Transverse colon (tissue), 4 donors: ENCODE data around the gene RPL13A. TPM values are rescaled to one million over a fixed set of nuclear protein-coding genes. Genes with fewer than 3 reads are reported as not detected.
A peak's percentile ranks its signal among the peaks of the same experiment; 100 is the strongest.
"Not testable (repeated sequence)": the region's sequence is repeated elsewhere in the genome, so short reads cannot be mapped to it uniquely, and the experiment has no call there.

Source experiments
- DNase-seq: peaks from one replicate; pipeline ENCODE4 v3.0.0-alpha.2; 2019
- H3K27ac ChIP-seq, 4 donors: fragments of 200-600 bp; sonication (generic); 2 replicates each; pipeline ENCODE4 v1.5.1; 2016 to 2018; ENCODE audit warnings: inconsistent platforms in 4 of 4
- H3K27me3 ChIP-seq: fragments of 200-600 bp; sonication (generic); 2 replicates; pipeline ENCODE4 v1.5.1; 2017; ENCODE audit warnings: inconsistent platforms
- H3K36me3 ChIP-seq, 4 donors: fragments of 200-600 bp; sonication (generic); 2 replicates each; pipeline ENCODE4 v1.5.1; 2017 to 2019; ENCODE audit warnings: inconsistent platforms in 4 of 4
- H3K4me1 ChIP-seq, 4 donors: fragments of 200-600 bp; sonication (generic); 2 replicates each; pipeline ENCODE4 v1.5.1; 2017 to 2020; ENCODE audit warnings: inconsistent platforms in 4 of 4
- H3K4me3 ChIP-seq, 4 donors: fragments of 200-600 bp; sonication (generic); 1 replicate in 1 of 4; 2 replicates in 3 of 4; pipeline versions ENCODE4 v1.5.1 to v1.6.1; 2017 to 2019; ENCODE audit warnings: inconsistent platforms in 4 of 4
- H3K9me3 ChIP-seq, 2 donors: fragments of 200-600 bp; sonication (generic); 2 replicates each; pipeline ENCODE4 v1.5.1; 2017 to 2019; ENCODE audit warnings: inconsistent platforms in 2 of 2
- EP300 ChIP-seq: sonication (generic); formaldehyde crosslinking; IDR thresholded peaks from one replicate; pipeline ENCODE4 v1.6.1; 2017; ENCODE audit warnings: antibody characterized with exemption, low read depth
- POLR2A ChIP-seq: fragments of 450-650 bp; IDR thresholded peaks from one replicate; pipeline ENCODE4 v1.6.1; 2016; ENCODE audit warnings: antibody characterized with exemption, mild to moderate bottlenecking, moderate library complexity
- POLR2AphosphoS5 ChIP-seq, 3 donors: sonication (generic); formaldehyde crosslinking; IDR thresholded peaks; one replicate each; pipeline ENCODE4 v1.6.1; 2016; ENCODE audit warnings: antibody characterized with exemption in 3 of 3
- WGBS, 2 donors: methylation state at CpG; one replicate each; pipeline ENCODE4 v1.1.5; 2018; ENCODE audit warnings: low coverage in 1 of 2; 5-methylcytosine and 5-hydroxymethylcytosine counted together
- in situ Hi-C, 4 donors: fragments of 200-750 bp; cut with MboI; loops; one replicate each; pipeline versions ENCODE4 v1.15.0 to v1.15.1; 2017; ENCODE audit warnings: low sequenced_read_pairs in 3 of 4, low pct_ligation_motif_present in 1 of 4, low pct_unique_long_range_greater_than_20kb in 1 of 4
- intact Hi-C: fragments of 100-400 bp; cut with DNase I; formaldehyde crosslinking; loops from one replicate; pipeline ENCODE4 v1.15.1; 2023; ENCODE audit warnings: low total_unique reads
- total RNA-seq, 4 donors: library from RNA; depleted of rRNA; stranded (reverse); fragments of >200 nt; gene quantifications; one replicate each; pipeline ENCODE4 v1.1.0, GENCODE V29; 2016
- TF ChIP-seq, protein P1 (sequence below), 5 experiments: fragments of 200-600 bp in 3 of 5; fragments of 450-650 bp in 2 of 5; sonication (generic) in 3 of 5; IDR thresholded peaks; 1 replicate in 2 of 5; 2 replicates in 3 of 5; pipeline ENCODE4 v1.5.1; 2016 to 2017; ENCODE audit warnings: antibody characterized with exemption in 5 of 5, inconsistent platforms in 3 of 5, mild to moderate bottlenecking in 2 of 5, moderate library complexity in 1 of 5

RPL13A gene
- total RNA-seq, 4 donors from 2014 or later, result 1,219 to 2,956 (median 2,884) TPM

DNA sequence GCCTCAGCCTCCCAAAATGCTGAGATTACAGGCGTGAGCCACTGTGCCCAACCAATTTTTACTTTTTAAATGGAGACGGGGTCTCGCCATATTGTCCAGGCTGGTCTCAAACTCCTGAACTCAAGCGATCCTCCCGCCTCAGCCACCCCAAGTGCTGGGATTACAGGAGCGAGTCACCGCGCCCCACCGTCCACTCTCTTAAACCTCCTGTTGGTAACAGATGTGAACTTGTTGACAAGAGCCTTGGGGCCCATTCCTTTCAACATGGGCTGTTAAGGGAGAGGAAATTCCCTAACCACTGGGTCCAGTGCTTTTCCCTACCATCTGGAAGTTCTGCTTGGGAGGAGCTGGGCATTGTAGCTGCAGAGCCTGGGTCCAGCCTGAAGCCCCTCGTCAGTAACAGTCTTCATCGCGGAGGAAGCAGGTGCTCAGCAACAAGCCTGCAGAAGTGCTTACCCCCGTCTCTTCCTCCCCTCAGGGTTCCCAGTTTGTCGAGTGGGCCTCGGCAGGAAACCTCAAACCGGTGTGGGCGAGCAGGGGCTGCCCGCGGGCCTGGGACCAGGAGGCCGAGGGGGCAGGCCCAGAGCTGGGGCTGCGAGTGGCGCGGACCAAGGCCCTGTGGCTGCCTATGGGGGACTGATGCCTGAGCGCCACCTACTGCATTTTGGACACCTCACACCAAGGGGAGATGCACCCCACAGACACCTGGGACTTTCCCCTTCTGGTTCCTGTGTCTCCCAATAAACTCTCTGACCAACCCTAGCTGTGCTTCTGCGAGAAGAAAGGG, 17.4 kb upstream of the RPL13A start:
- peak overlapping the region; percentile 32 to 69 (median 60) for H3K27ac ChIP-seq
- in situ Hi-C loops (no loop called here), intact Hi-C loops (loop anchor here (10.0 kb wide), 1 partner anchor 215 kb away; the partner anchor contains the start of gene ADM5)
- no peak overlapping the region for H3K4me3 ChIP-seq
- H3K4me1 ChIP-seq, result peaks cover 8 to 31% (median 14%) of the 10 kb centered on the region in 4 donors
- peaks cover 0 to 8% (median 0%) of the 10 kb centered on the region in 4 donors for H3K36me3 ChIP-seq
- H3K9me3 ChIP-seq, result no peaks in the 10 kb centered on the region
- no peak for TF ChIP-seq EP300
- TF ChIP-seq, protein P1, sequence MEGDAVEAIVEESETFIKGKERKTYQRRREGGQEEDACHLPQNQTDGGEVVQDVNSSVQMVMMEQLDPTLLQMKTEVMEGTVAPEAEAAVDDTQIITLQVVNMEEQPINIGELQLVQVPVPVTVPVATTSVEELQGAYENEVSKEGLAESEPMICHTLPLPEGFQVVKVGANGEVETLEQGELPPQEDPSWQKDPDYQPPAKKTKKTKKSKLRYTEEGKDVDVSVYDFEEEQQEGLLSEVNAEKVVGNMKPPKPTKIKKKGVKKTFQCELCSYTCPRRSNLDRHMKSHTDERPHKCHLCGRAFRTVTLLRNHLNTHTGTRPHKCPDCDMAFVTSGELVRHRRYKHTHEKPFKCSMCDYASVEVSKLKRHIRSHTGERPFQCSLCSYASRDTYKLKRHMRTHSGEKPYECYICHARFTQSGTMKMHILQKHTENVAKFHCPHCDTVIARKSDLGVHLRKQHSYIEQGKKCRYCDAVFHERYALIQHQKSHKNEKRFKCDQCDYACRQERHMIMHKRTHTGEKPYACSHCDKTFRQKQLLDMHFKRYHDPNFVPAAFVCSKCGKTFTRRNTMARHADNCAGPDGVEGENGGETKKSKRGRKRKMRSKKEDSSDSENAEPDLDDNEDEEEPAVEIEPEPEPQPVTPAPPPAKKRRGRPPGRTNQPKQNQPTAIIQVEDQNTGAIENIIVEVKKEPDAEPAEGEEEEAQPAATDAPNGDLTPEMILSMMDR (IDR thresholded peaks at IDR 0.05), result peak in 2 of 5 experiments; percentile 14 to 35
- DNase-seq, result peak; percentile 72
- H3K27me3 ChIP-seq, result no peaks in the 10 kb centered on the region
- 82% methylated on average over 25 of the region's 25 CpGs; no CpG with 5 or more reads in 1 of the 2 donors for WGBS, 2 donors

DNA sequence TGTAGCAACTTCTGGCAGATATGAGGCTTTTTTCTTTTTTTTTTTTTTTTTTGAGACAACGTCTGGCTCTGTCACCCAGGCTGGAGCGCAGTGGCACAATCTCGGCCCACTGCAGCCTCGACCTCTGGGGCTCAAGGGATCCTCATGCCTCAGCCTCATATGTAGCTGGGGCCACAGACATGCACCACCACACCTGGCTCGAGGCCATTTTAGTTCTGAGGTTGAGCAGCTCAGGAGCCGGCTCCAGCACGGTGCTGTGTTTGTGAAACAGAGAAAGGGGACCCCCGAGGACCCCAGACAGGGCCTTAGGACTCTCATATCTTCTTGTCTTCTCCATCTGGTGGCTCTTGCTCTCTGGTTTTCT, 16.8 kb upstream of the RPL13A start:
- no peak overlapping the region for H3K4me3 ChIP-seq
- no peaks in the 10 kb centered on the region for H3K9me3 ChIP-seq
- H3K4me1 ChIP-seq, result peaks cover 8 to 35% (median 14%) of the 10 kb centered on the region in 4 donors
- 68 to 90% methylated on average over 2 to 8 of the region's 8 CpGs for WGBS, 2 donors
- TF ChIP-seq POLR2A (no peak), POLR2AphosphoS5 (IDR thresholded peaks at IDR 0.05) (no peak), EP300 (no peak)
- TF ChIP-seq, protein P1 (IDR thresholded peaks at IDR 0.05), result peak in 1 of 5 experiments; percentile 2
- H3K36me3 ChIP-seq, result peaks cover 0 to 4% (median 0%) of the 10 kb centered on the region in 4 donors
- H3K27me3 ChIP-seq, result no peaks in the 10 kb centered on the region
- peak overlapping the region in 3 of 4 donors; percentile 32 to 69 (median 55) for H3K27ac ChIP-seq
- intact Hi-C loops, result loop anchor here (10.0 kb wide), 1 partner anchor 214 kb away; the partner anchor contains the start of gene ADM5
- in situ Hi-C loops, result no loop called here
- DNase-seq, result no peak

DNA sequence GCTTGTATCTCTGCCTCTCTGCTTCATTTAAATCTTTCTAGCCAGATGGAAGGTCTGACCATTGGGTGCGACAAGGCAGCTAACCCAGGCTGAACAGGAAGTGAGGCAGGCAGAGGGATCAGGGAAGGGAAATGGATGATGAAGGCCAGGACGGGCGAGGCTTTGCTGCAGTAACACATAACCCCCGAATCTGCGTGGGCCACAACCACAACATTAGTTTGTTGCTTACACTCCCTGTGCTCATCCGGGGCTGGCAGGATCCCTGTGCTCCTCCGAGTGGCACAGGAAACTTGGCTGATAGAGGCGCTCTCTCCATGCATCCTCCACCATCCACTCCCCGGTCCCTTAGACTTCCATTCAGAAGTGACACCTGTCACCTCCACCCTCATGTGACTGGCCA, 14.5 kb upstream of the RPL13A start:
- no peak overlapping the region for H3K27ac ChIP-seq
- no peaks in the 10 kb centered on the region for H3K36me3 ChIP-seq
- intact Hi-C loops, result loop anchor here (10.0 kb wide), 1 partner anchor 212 kb away; the partner anchor contains the start of gene ADM5
- H3K4me3 ChIP-seq, result no peak overlapping the region
- in situ Hi-C loops, result no loop called here
- H3K4me1 ChIP-seq, result peaks cover 8 to 35% (median 14%) of the 10 kb centered on the region in 4 donors
- DNase-seq, result no peak
- H3K9me3 ChIP-seq, result no peaks in the 10 kb centered on the region
- 72 to 80% methylated on average over 4 to 9 of the region's 9 CpGs for WGBS, 2 donors
- TF ChIP-seq, protein P1 (IDR thresholded peaks at IDR 0.05), result no peak
- no peak for TF ChIP-seq EP300
- no peak for TF ChIP-seq POLR2A
- no peak for TF ChIP-seq POLR2AphosphoS5 (IDR thresholded peaks at IDR 0.05)
- no peaks in the 10 kb centered on the region for H3K27me3 ChIP-seq

DNA sequence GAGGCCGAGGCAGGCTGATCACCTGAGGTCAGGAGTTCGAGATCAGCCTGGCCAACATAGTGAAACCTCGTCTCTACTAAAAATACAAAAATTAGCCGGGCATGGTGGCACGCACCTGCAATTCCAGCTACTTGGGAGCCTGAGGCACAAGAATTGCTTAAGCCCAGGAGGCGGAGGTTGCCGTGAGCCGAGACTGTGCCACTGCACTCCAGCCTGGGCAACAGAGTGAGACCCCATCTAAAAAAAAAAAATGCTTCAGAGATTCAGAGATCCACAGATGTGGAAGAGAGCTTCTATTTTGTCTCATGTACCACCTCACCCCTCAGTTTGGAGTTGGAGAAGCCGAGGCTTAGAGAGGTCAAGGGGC, 13.9 kb upstream of the RPL13A start:
- Histone ChIP-seq H3K4me1 (peaks cover 8 to 35% (median 13%) of the 10 kb centered on the region in 4 donors), H3K4me3 (peak overlapping the region in 3 of 4 donors; percentile 68 to 81 (median 74)), H3K27ac (peak overlapping the region; percentile 83 to 89 (median 86))
- in situ Hi-C loops, H3K36me3 ChIP-seq, H3K9me3 ChIP-seq, H3K27me3 ChIP-seq, DNase-seq: not testable (repeated sequence)
- intact Hi-C loops, result loop anchor here (10.0 kb wide), 1 partner anchor 211 kb away; the partner anchor contains the start of gene ADM5
- WGBS, 2 donors, result 0 to 70% methylated on average over 1 to 9 of the region's 9 CpGs
